A673 (cell line): ENCODE measurements around the gene ADCY4. TPM values are rescaled to one million over a fixed set of nuclear protein-coding genes. Genes with fewer than 3 reads are reported as not detected.

Source experiments
- BruUV-seq: library from RNA; stranded (reverse); fragments of 400-500 nt; replicated peaks from 2 replicates; lab custom pipeline; 2021; lab: Mats Ljungman, UMichigan
- CTCF ChIA-PET: fragments of 300-600 bp; sonication (Branson Sonifier 250); formaldehyde crosslinking; loops from one replicate; lab custom pipeline; 2022; ENCODE audit warnings: antibody characterized with exemption; lab: Charles Lee
- POLR2A ChIA-PET: fragments of 300-600 bp; sonication (Branson Sonifier 250); formaldehyde crosslinking; loops from one replicate; lab custom pipeline; 2022; ENCODE audit warnings: antibody characterized with exemption; ENCODE audit not compliant: low non-redundant PET; lab: Charles Lee
- DNase-seq: peaks from one replicate; pipeline ENCODE4 v3.0.0-alpha.2; 2015; ENCODE audit warnings: low spot score
- H3K27ac ChIP-seq: fragments of 200-600 bp; sonication (generic); 2 replicates; pipeline ENCODE4 v1.5.1; 2016; ENCODE audit warnings: mixed run types, low read depth, mild to moderate bottlenecking, mixed read lengths, antibody characterized with exemption, low read length; ENCODE audit not compliant: poor library complexity, severe bottlenecking
- H3K27me3 ChIP-seq: fragments of 200-600 bp; sonication (generic); replicated peaks from 2 replicates; pipeline ENCODE4 v1.6.1; 2017; ENCODE audit warnings: mixed run types, low read depth, mild to moderate bottlenecking, mixed read lengths, antibody characterized with exemption, low read length; ENCODE audit not compliant: insufficient read depth, poor library complexity
- H3K36me3 ChIP-seq: fragments of 200-600 bp; sonication (generic); 2 replicates; pipeline ENCODE4 v1.6.1; 2016; ENCODE audit warnings: mixed run types, mild to moderate bottlenecking, mixed read lengths, antibody characterized with exemption, low read length; ENCODE audit not compliant: insufficient read depth, poor library complexity, severe bottlenecking
- H3K4me1 ChIP-seq: fragments of 200-600 bp; sonication (generic); 2 replicates; pipeline ENCODE4 v1.6.1; 2017; ENCODE audit warnings: mixed run types, mild to moderate bottlenecking, mixed read lengths, antibody characterized with exemption, low read length; ENCODE audit not compliant: insufficient read depth, poor library complexity, severe bottlenecking
- H3K4me3 ChIP-seq: fragments of 200-600 bp; sonication (generic); 2 replicates; pipeline ENCODE4 v1.5.1; 2016; ENCODE audit warnings: low read depth, mixed run types, mild to moderate bottlenecking, mixed read lengths, low read length; ENCODE audit not compliant: poor library complexity, severe bottlenecking
- H3K9me3 ChIP-seq: fragments of 200-600 bp; sonication (generic); 2 replicates; pipeline ENCODE4 v1.6.1; 2016; ENCODE audit warnings: mixed run types, low read depth, mild to moderate bottlenecking, mixed read lengths, antibody characterized with exemption, low read length; ENCODE audit not compliant: poor library complexity, severe bottlenecking
- EZH2 ChIP-seq: fragments of 200-600 bp; sonication (generic); IDR thresholded peaks from 2 replicates; pipeline ENCODE4 v1.6.1; 2017; ENCODE audit warnings: borderline replicate concordance, low read depth, mild to moderate bottlenecking, mixed read lengths, antibody characterized with exemption, low read length; ENCODE audit not compliant: poor library complexity, severe bottlenecking
- intact Hi-C: fragments of 100-400 bp; cut with micrococcal nuclease; formaldehyde crosslinking; loops from one replicate; pipeline ENCODE4 v1.10.0; 2022; ENCODE audit not compliant: unreplicated experiment
- total RNA-seq: library from RNA; stranded (reverse); gene quantifications from 2 replicates; pipeline ENCODE4 v1.2.3, GENCODE V29; 2021
- TF ChIP-seq, protein P1 (sequence below): fragments of 300-800, 200-600 bp; sonication (generic); conservative IDR thresholded peaks from 2 replicates; pipeline ENCODE4 v1.5.1; 2017; ENCODE audit warnings: low read depth, mild to moderate bottlenecking, antibody characterized with exemption, low read length, moderate library complexity, mixed read lengths

The ADCY4 gene
- total RNA-seq, 1 experiment from 2014 or later, result 0.84 TPM

- no peaks in the 10 kb centered on the region for H3K27me3 ChIP-seq
- BruUV-seq, result no TSS peak
- peaks cover 27% of the 10 kb centered on the region for H3K36me3 ChIP-seq
- no peak overlapping the region for H3K4me3 ChIP-seq
- TF ChIP-seq, protein P1, sequence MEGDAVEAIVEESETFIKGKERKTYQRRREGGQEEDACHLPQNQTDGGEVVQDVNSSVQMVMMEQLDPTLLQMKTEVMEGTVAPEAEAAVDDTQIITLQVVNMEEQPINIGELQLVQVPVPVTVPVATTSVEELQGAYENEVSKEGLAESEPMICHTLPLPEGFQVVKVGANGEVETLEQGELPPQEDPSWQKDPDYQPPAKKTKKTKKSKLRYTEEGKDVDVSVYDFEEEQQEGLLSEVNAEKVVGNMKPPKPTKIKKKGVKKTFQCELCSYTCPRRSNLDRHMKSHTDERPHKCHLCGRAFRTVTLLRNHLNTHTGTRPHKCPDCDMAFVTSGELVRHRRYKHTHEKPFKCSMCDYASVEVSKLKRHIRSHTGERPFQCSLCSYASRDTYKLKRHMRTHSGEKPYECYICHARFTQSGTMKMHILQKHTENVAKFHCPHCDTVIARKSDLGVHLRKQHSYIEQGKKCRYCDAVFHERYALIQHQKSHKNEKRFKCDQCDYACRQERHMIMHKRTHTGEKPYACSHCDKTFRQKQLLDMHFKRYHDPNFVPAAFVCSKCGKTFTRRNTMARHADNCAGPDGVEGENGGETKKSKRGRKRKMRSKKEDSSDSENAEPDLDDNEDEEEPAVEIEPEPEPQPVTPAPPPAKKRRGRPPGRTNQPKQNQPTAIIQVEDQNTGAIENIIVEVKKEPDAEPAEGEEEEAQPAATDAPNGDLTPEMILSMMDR, result no peak; the same call in 1 of the 2 replicates
- no peak for TF ChIP-seq EZH2
- no peak for DNase-seq
- CTCF ChIA-PET, result interaction anchor here (0.5 to 3.3 kb wide), 12 partner anchors 9 to 250 kb away, joined by 3 to 21 read pairs (median 4); partner anchors contain the start of genes DHRS1, KHNYN, MDP1 and NOP9
- intact Hi-C loops, result no loop called here
- POLR2A ChIA-PET, result interaction anchor here (0.6 to 1.6 kb wide), 2 partner anchors 9 to 18 kb away, joined by 4 to 14 read pairs; partner anchors contain the start of genes DHRS1 and NOP9
- peaks cover 13% of the 10 kb centered on the region for H3K4me1 ChIP-seq
- H3K27ac ChIP-seq, result no peak overlapping the region
- H3K9me3 ChIP-seq, result no peaks in the 10 kb centered on the region
Observed at GRCh38 chr14:24308342-24309124, 26.3 kb downstream of the ADCY4 start.

GRCh38 chr14:24307575-24308341 lies 27.1 kb downstream of the ADCY4 start, which contains the start of gene CIDEB:
Gene CIDEB (minus strand): TSS chr14:24307977. CDS start chr14:24307858, 119 bp downstream.
- POLR2A ChIA-PET, result no interaction called here
- Histone ChIP-seq H3K36me3 (peaks cover 34% of the 10 kb centered on the region), H3K4me3 (no peak within 1 kb of the TSS), H3K9me3 (no peaks in the 10 kb centered on the region), H3K4me1 (peaks cover 13% of the 10 kb centered on the region), H3K27ac (no peak within 1 kb of the TSS), H3K27me3 (no peaks in the 10 kb centered on the region)
- TF ChIP-seq EZH2, result no peak
- TF ChIP-seq, protein P1, result peak; percentile 96
- CTCF ChIA-PET, result interaction anchor here (0.5 to 3.3 kb wide), 13 partner anchors 8 to 785 kb away, joined by 3 to 21 read pairs (median 4); partner anchors contain the start of genes DHRS1, KHNYN, MDP1 and NOP9
- intact Hi-C loops, result no loop called here
- peak; percentile 69 for DNase-seq
- no TSS peak for BruUV-seq

DNA sequence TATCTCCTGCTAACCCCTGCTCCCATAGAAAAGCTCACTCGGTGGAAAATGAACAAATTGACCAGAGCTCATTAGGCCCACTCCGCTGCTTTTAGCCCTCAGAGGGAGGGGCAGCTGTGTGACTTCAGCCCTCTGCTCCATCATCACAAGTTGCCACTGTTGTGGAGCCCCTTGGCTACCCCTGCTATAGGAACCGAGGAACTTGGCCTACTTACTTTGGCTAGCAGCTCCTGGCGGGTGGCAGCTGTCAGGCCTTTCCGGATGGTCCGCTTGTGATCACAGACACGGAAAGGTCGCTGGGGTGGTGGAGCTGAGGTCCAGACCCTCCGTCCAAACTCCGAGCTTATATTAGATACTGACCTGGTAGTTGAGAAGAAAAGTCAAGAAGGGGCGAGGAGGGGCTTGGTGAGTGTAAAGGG lies 27.7 kb downstream of the ADCY4 start:
- DNase-seq, result no peak
- TF ChIP-seq, protein P1, result no peak
- TF ChIP-seq EZH2, result no peak
- Histone ChIP-seq H3K27me3 (no peaks in the 10 kb centered on the region), H3K9me3 (no peaks in the 10 kb centered on the region), H3K4me1 (peaks cover 13% of the 10 kb centered on the region), H3K4me3 (no peak overlapping the region), H3K36me3 (peaks cover 40% of the 10 kb centered on the region), H3K27ac (no peak overlapping the region)
- ChIA-PET POLR2A (no interaction called here), CTCF (interaction anchor here (0.7 to 3.3 kb wide), 5 partner anchors 10 to 786 kb away, joined by 4 to 21 read pairs (median 10); partner anchors contain the start of gene TINF2)
- no TSS peak for BruUV-seq
- intact Hi-C loops, result no loop called here
